ENCODE data around the gene PCARE.

- TF ChIP-seq CTCF (IDR thresholded peaks at IDR 0.05) (no peak), POLR2A (IDR thresholded peaks at IDR 0.05) (no peak)
These were observed 23.7 kb downstream of the PCARE start for GRCh38 chr2:29050591-29050990.

Measured in right lobe of liver (tissue), 4 donors.